PC-9 (cell line): ENCODE measurements around the gene MED29.

Experiments
- CTCF ChIP-seq: fragments of 200-600 bp; sonication (generic); conservative IDR thresholded peaks from 2 replicates; pipeline ENCODE4 v1.6.1; 2017; ENCODE audit warnings: mixed run types, antibody characterized with exemption, mild to moderate bottlenecking, moderate library complexity
- EZH2 ChIP-seq: fragments of 200-600 bp; sonication (generic); IDR thresholded peaks from 2 replicates; pipeline ENCODE4 v1.8.0; 2017; ENCODE audit warnings: antibody characterized with exemption, low read depth

- TF ChIP-seq CTCF (no peak), EZH2 (no peak)
Measured at GRCh38 chr19:39377373-39378362, 13.5 kb upstream of the MED29 start.
